Activated CD8-positive, alpha-beta memory T cell treated with anti-CD3 and anti-CD28 coated beads for 48 hours (primary cell): Measurements from ENCODE around the gene ITLN1.
"Not testable (repeated sequence)": the region's sequence is repeated elsewhere in the genome, so short reads cannot be mapped to it uniquely, and the experiment has no call there.

Source experiments
- DNase-seq, 3 experiments: peaks; one replicate each; pipeline ENCODE4 v3.0.0-alpha.2; 2020; ENCODE audit warnings: low read depth in 2 of 3, low spot score in 2 of 3

The ITLN1 gene

GRCh38 chr1:160883581-160884513 is 1.1 kb downstream of the ITLN1 start:
- DNase-seq: no peak

DNA sequence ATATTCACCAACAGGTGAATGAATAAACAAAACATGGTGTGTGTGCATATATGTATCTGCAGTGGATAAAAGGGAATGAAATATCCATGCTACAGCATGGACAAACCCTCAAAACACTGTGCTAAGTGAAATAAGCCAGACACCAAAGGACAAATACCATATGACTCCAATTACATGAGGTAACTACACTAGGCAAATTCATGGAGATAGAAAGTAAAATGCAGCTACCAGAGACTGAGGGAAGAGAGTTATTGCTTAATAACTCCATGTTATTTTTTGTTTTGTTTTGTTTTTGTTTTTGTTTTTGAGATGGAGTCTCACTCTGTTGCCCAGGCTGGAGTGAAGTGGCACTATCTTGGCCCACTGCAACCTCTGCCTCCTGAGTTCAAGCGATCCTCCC is 2.4 kb downstream of the ITLN1 start:
- no peak for DNase-seq

DNA sequence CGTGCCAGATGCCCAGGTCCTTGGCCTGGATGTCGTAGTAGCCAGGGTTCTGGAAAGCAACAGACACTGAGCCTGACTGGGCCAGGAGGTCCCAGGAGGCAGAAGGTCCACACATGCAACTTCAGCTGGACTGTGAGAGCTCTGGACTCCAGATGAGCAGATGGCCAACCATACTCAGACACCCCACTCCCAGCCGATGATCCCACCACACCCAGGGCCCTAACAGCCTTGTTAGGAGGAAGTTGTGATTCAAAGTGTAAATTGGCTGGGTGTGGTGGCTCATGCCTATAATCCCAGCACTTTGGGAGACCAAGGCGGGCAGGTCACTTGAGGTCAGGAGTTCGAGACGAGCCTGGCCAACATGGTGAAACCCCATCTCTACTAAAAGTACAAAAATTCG is 3.7 kb downstream of the ITLN1 start:
- DNase-seq: not testable (repeated sequence)

GRCh38 chr1:160880216-160880615 is 4.8 kb downstream of the ITLN1 start:
- no peak for DNase-seq

DNA sequence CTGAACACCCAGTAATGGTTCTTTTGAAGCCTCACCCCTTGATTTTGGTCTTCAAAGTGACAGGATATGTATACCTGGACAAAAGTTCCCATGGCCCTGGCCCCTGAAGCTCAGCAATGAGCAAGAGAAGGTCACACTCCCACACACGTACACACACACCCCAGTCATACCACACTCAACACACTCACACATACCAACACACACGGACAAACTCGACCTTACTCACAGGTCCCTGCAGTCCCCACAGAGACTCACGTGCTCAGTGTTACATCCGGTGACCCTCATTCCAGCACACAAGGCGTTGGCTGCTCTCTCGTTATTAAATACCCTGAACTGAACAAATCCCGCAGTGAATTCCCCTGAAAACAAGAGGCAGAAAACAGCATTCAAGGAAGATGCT is 5.9 kb downstream of the ITLN1 start:
- DNase-seq: no peak

- DNase-seq: no peak
Observed at GRCh38 chr1:160877221-160877620, 7.8 kb downstream of the ITLN1 start.

DNA sequence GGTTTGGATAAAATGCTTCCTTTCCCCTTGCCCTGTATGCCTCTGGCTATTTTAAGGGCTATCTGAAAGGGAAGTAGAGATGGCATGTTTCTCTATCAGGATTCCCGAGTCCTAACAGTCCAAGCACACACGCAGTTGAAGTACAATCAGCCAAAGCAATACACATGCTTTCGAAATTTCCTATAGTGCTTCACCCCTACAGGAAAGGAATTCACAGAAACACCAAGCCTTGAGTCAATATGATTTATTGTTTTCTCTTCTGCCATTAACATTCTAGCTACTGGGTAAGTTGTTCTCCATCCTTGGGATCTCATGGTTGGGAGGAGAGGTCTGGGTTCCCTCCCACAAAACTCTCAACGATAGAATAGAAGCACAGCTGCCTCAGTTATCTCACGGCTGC is 8.7 kb downstream of the ITLN1 start:
- no peak for DNase-seq

DNA sequence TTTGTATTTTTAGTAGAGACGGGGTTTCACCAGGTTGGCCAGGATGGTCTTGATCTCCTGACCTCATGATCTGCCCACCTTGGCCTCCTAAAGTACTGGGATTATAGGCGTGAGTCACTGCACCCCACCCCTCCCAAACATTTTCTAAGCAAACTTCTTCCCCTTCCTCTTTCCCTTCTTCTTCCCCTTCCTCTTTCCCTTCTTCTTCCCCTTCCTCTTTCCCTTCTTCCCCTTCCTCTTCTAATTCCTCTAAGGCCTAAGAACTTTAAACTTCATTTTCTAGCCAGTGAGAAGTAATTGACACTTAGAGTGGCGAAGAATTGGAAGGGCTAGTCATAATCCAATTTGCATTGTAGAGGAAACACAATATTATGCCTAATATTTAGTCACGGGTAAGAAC is 9.4 kb downstream of the ITLN1 start:
- not testable (repeated sequence) for DNase-seq

DNA sequence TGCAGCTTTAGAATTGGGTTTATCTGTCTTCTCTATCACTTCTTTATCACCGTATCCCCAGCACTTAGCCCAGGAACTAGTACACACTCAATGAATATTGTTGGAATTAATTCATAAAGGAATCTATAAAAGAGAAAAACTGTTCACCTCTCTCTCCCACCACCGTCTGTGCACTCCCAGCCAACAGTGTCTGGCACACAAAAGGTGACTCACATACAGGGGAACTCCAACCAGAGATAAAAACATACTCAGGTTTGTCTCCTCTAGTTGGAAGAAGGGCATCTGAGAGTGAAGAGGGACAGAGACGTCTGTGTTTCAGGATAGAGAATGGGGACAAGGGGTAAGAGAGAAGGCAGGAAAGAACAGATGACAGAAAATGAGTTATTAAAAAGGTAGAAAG is 10.0 kb downstream of the ITLN1 start:
- no peak for DNase-seq

DNA sequence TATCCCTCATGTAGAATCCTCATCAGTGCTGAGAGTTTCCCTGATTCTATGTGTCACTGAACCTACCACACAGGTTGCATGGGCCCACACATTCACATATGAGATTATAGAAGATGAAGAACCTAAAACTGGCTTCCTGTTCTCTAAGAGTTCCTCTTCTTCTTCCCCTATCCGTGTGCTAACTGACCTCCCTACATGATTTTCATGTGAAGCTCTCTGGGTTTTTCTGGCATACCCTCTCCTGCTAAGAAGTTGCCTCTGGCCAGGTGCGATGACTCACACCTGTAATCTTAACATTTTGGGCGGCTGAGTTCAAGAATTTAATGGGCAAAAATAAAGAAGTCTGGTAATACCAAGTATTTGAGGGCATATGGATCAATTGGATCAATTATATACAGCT is 16.8 kb downstream of the ITLN1 start:
- no peak for DNase-seq

DNA sequence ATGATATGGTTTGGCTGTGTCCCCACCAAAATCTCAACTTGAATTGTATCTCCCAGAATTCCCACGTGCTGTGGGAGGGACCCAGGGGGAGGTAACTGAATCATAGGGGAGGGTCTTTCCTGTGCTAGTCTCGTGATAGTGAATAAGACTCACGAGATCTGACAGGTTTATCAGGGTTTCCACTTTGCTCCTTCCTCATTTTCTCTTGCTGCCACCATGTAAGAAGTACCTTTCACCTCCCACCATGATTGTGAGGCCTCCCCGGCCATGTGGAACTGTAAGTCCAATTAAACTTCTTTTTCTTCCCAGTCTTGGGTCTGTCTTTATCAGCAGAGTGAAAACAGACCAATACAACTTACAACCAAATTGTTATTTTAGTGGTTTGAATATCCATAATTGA is 17.3 kb downstream of the ITLN1 start:
- DNase-seq: not testable (repeated sequence)

DNA sequence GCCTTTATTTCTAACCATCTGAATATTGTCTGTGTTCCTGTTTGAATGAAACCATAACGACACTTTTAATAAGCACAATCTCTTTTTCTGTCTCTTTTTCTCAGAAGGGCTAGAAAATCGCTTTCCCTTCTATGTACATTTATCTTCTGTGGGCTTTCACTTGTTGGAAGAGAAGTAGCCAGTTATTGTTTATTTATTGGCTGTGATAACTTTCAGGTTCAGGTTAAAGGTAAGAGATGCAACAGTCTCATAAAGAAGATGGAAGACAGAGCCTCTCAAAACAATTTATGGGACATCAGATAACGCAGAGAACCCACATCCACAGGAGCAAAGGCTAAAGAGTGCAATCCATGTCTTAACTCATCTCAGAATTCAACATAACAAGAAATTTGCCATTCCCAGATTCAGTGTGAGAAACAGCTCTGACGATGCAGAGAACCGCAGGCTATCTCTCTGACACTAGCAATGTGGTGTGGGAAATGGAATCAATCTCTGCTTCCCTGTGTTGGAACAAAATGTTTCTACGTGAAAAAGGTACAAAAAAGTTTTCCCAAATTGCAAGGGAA is 18.2 kb downstream of the ITLN1 start:
- DNase-seq: no peak

DNA sequence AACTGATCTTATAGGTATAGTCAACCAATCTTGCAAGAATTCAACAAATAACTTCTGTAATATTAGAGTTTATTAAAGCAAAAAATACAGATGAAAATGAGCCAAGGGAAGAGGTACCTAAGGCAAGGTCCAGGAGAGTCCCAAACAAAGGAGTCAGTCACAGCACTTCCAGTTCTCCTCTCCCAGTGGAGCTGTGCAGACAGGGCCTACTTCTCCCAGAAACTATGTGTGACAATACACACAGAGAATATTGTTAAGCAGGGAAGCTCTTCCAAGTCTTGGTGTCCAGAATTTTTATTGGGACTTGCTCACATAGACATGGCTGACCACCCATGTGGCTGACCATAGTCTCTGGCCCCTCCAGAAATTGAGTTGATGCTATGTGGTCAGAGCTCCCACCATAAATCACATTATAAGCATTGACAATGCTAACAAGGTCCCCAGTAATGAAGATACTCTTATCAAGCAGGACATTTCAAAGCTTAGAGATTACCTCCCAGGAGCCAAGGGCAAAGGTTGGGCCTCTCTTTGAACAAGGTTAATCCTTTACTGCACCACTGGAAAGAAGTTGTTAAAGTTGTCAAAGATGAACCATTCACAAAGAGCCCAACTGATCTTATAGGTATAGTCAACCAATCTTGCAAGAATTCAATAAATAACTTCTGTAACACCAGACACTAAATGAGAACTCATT is 18.8 kb downstream of the ITLN1 start:
- DNase-seq: no peak

- no peak for DNase-seq
Observed at GRCh38 chr1:160865337-160865736, 19.6 kb downstream of the ITLN1 start.

GRCh38 chr1:160864173-160864572 is 20.8 kb downstream of the ITLN1 start:
- DNase-seq: no peak

DNA sequence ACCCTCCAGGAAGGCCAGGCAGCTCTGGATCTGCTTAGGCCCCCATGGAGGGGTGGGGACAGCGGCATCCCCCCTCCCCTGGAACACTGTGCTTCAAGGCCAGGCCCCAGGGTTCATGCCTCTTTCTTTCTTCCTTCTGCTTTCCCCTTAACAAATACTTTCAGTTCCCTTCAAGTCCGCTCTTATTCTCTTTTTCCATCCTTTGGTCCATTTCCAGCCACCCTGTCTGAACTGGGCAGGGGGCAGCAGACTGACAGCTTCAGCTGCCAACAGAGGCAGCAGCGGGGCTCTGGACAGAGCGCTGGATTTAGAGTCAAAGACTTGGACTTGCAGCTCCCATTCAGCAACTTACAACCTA is 21.2 kb downstream of the ITLN1 start:
- DNase-seq: no peak

- no peak for DNase-seq
Observed at GRCh38 chr1:160863061-160863773, 21.8 kb downstream of the ITLN1 start.

- DNase-seq: peak in 1 of 3 experiments; percentile 63
Observed at GRCh38 chr1:160862203-160863060, 22.5 kb downstream of the ITLN1 start, which contains the start of gene CD244. Gene CD244, minus strand, starts transcription at chr1:160862887. Its CDS starts 210 bp downstream, at chr1:160862677.

GRCh38 chr1:160860840-160861505 is 24.0 kb downstream of the ITLN1 start:
- no peak for DNase-seq

GRCh38 chr1:160859166-160859565 is 25.8 kb downstream of the ITLN1 start:
- DNase-seq: no peak
